22Rv1 (cell line): Measurements from ENCODE around the gene PREX1.

Experiments used
- H3K27ac ChIP-seq: fragments of 450-650 bp; 2 replicates; pipeline ENCODE4 v1.5.1; 2017
- ZFX ChIP-seq: fragments of 450-650 bp; IDR thresholded peaks from 2 replicates; pipeline ENCODE4 v1.6.1; 2017; ENCODE audit warnings: antibody characterized with exemption, borderline replicate concordance
- TF ChIP-seq, protein P1 (sequence below): fragments of 450-650 bp; IDR thresholded peaks from 2 replicates; pipeline ENCODE4 v1.5.1; 2017; ENCODE audit warnings: mild to moderate bottlenecking

PREX1 gene

DNA sequence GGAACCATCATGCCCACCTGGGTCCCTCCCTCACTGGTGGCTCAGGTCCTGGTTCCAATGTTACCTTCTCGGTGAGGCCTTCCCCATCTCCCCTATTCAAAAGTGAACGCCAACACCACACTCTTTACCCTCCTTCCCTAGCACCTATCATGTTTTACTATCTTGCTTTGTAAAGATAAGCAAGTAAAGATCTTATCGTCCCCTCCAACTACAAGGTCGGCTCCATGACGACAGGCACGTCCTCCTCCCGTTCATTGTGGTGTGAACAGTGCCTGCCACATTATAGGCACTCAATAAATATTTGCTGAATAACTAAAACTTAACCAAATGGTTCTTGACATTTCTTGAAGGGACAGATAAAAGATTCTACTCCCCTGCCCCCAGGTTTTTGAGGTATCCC, 147.1 kb downstream of the PREX1 start:
- TF ChIP-seq, protein P1, sequence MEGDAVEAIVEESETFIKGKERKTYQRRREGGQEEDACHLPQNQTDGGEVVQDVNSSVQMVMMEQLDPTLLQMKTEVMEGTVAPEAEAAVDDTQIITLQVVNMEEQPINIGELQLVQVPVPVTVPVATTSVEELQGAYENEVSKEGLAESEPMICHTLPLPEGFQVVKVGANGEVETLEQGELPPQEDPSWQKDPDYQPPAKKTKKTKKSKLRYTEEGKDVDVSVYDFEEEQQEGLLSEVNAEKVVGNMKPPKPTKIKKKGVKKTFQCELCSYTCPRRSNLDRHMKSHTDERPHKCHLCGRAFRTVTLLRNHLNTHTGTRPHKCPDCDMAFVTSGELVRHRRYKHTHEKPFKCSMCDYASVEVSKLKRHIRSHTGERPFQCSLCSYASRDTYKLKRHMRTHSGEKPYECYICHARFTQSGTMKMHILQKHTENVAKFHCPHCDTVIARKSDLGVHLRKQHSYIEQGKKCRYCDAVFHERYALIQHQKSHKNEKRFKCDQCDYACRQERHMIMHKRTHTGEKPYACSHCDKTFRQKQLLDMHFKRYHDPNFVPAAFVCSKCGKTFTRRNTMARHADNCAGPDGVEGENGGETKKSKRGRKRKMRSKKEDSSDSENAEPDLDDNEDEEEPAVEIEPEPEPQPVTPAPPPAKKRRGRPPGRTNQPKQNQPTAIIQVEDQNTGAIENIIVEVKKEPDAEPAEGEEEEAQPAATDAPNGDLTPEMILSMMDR, result no peak
- TF ChIP-seq ZFX, result no peak
- no peak overlapping the region for H3K27ac ChIP-seq

DNA sequence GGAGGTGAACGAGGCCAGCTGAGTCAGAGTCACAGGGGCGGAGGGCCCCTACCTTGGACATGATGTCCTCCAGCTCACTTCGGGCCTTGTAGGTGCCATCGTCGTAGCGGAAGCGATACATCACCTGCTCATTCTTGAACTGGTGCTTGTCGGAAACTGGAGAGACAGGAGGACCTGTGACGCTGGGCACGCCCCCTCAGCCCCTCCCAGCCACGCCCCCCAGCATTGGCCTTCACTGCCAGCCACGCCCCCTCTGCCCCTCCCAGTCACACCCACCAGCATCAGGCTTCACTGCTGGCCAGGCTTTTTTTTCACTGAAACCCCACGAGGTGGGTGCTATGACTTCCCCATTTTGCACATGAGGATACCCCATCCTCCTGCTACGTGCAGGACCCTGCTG, 148.2 kb downstream of the PREX1 start:
- H3K27ac ChIP-seq, result no peak overlapping the region
- TF ChIP-seq, protein P1, result no peak
- TF ChIP-seq ZFX, result no peak

DNA sequence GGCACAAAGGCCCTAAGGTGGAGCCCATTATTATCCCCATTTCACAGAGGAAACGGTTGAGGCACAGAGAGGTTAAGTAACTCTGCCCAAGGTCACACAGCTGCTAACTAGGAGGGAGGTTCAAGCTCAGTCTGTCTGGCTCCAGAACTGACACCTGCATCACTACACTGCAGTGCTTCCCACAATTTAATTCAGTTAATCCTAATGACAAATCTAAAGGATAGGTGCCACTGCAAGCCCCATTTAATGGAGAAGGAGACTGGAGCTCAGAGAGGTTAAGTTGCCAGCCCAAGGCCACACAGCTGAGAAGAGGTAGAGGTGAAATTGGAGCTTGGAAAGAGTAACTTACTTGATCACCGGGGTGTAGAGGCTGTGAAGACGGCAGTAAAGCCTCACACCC, 148.8 kb downstream of the PREX1 start:
- no peak for TF ChIP-seq ZFX
- TF ChIP-seq, protein P1, result no peak
- H3K27ac ChIP-seq, result no peak overlapping the region

DNA sequence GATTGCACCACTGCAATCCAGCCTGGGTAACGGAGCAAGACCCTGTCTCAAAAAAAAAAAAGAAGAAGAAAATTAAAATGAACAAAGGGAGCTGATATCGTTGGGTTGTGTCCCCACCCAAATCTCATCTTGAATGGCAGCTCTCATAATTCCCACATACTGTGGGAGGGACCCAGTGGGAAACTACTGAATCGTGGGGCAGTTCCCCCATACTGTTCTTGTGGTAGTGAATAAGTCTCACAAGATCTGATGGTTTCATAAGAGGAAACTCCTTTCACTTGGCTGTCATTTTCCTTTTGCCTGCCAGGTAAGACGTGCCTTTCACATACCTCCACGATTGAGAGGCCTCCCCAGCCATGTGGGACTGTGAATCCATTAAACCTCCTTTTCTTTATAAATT, 149.4 kb downstream of the PREX1 start:
- no peak overlapping the region for H3K27ac ChIP-seq
- no peak for TF ChIP-seq ZFX
- TF ChIP-seq, protein P1, result no peak

DNA sequence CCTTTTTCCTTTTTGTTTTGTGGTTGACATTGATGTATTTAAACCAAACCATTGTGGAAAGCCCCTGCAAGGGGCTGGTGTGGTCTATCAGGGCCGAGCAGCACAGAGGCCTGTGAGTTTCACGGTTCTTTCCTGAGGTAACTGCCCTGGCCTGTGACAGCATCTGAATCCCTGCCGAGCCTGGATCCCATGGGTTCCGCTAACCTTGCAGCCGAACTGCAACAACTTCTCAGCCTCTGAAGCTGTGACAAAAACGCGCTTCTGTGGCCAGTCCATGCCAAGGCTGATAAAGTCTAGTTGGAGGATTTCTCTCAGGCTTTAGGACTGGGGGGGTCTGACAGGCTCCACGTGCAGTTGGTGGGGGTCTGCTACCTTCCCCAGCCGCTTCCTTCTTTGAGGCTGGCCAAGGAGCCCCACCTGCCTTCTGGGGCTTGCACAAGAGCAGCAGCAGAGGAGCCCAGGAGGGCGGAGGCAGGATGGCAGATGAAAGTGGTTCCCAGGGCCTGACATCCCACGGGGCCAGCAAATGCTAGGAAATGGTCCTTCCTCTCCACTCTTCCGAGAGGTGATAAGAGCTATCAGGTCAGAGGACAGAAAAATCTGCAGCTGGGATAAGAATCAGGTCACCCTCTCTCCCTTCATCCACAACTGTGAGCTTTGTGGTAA, 150.9 kb downstream of the PREX1 start:
- no peak for TF ChIP-seq ZFX
- TF ChIP-seq, protein P1, result no peak
- H3K27ac ChIP-seq, result no peak overlapping the region

DNA sequence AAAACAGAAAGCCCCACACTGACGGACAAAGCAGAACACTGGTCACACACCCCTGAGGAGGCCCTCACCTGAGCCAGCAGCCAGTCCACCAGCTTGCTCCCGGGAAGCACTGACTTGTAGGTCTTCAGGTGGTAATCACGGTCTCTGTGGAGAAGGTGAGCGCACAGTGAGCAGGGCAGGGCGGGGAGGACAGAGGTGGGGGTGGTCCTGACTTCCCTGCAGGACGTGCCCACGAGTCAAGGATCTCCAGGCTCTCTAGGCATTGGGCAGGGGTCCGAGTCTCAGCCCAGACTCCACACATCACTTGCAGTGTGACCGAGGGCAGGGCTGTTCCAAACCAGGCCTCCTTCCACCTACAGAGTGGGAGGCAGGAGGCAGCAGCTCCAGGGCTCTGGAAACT, 151.7 kb downstream of the PREX1 start:
- TF ChIP-seq, protein P1, result no peak
- TF ChIP-seq ZFX, result no peak

DNA sequence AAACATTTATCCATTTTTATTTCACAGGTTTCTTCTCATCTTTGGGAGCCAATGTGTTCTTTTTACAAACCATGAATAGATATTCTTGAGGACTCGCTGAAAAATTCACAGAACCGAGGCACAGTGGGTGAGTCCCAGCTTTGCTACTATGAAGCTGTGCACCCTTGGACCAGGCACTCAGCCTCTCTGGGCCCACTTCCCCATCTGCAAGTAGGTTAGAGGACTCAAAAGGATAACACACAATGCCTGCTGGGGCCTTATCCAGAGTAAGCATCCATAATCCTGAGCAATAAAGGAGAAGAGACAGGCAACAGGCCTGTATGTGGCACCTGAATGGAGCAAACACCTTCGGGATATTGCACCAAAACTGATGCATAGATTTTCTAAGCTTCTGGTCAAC, 153.3 kb downstream of the PREX1 start:
- no peak overlapping the region for H3K27ac ChIP-seq
- TF ChIP-seq ZFX, result no peak
- TF ChIP-seq, protein P1, result no peak

More for the DNA sequence above, 151.7 kb downstream of the PREX1 start:
- no peak overlapping the region for H3K27ac ChIP-seq
